ENCODE results near the gene TIGD4.

- peak; percentile 70 for TF ChIP-seq CTCF (IDR thresholded peaks at IDR 0.05)
- TF ChIP-seq ZFX (IDR thresholded peaks at IDR 0.05; ENCODE audit: borderline replicate concordance) = no peak
Observed at GRCh38 chr4:152735396-152735859, 44.1 kb downstream of the TIGD4 start.

Measured in 22Rv1 (cell line).